ENCODE results near the gene ACP3. TPM values are rescaled to one million over a fixed set of nuclear protein-coding genes. Genes with fewer than 3 reads are reported as not detected.
"Not testable (repeated sequence)": the region's sequence is repeated elsewhere in the genome, so short reads cannot be mapped to it uniquely, and the experiment has no call there.

The ACP3 gene
- total RNA-seq, 3 donors from 2014 or later (not counting 1 experiment from before 2014, with no cell fraction given), result 0.75 to 2.1 (median 1.7) TPM

- no peaks in the 10 kb centered on the region for H3K36me3 ChIP-seq (ENCODE audit: control insufficient read depth, insufficient read depth, low read length)
- Mint-ChIP-seq H3K27me3 (ENCODE audit: low read depth in 2 of 2) (peaks cover 30 to 33% of the 10 kb centered on the region in 2 donors), H3K4me3 (no peak overlapping the region), H3K9me3 (no peaks in the 10 kb centered on the region), H3K36me3 (no peaks in the 10 kb centered on the region), H3K4me1 (no peaks in the 10 kb centered on the region), H3K27ac (no peak overlapping the region)
- no peaks in the 10 kb centered on the region for H3K4me1 ChIP-seq (ENCODE audit: control insufficient read depth, insufficient read depth, low read length)
- ATAC-seq (no peak), DNase-seq (no peak)
- intact Hi-C loops (cut with micrococcal nuclease), result no loop called here
- no peaks in the 10 kb centered on the region for H3K27me3 ChIP-seq (ENCODE audit: control insufficient read depth, insufficient read depth, low read length)
- WGBS (ENCODE audit: insufficient coverage), result 87% methylated on average over 2 of the region's 2 CpGs
- no peak for TF ChIP-seq CTCF (IDR thresholded peaks at IDR 0.05)
- H3K27ac ChIP-seq (ENCODE audit: low read length), result no peak overlapping the region
- H3K4me3 ChIP-seq (ENCODE audit: low read length), result no peak overlapping the region
- no peaks in the 10 kb centered on the region for H3K9me3 ChIP-seq (ENCODE audit: control insufficient read depth, insufficient read depth, low read length)
Measured at GRCh38 chr3:132362329-132362728, 45.1 kb downstream of the ACP3 start.

GRCh38 chr3:132368515-132368914, 51.3 kb downstream of the ACP3 start:
- H3K9me3 ChIP-seq (ENCODE audit: control insufficient read depth, insufficient read depth, low read length), result no peaks in the 10 kb centered on the region
- DNase-seq (no peak), ATAC-seq (no peak)
- no peaks in the 10 kb centered on the region for H3K27me3 ChIP-seq (ENCODE audit: control insufficient read depth, insufficient read depth, low read length)
- no peak for TF ChIP-seq CTCF (IDR thresholded peaks at IDR 0.05)
- H3K27ac ChIP-seq (ENCODE audit: low read length), result no peak overlapping the region
- no peak overlapping the region for H3K4me3 ChIP-seq (ENCODE audit: low read length)
- no peaks in the 10 kb centered on the region for H3K9me3 Mint-ChIP-seq
- H3K36me3 Mint-ChIP-seq, result no peaks in the 10 kb centered on the region
- no peaks in the 10 kb centered on the region for H3K4me1 Mint-ChIP-seq
- H3K27me3 Mint-ChIP-seq (ENCODE audit: low read depth in 2 of 2), result peaks cover 5 to 17% of the 10 kb centered on the region in 2 donors
- intact Hi-C loops (cut with micrococcal nuclease), result no loop called here
- 92% methylated on average over 2 of the region's 2 CpGs for WGBS (ENCODE audit: insufficient coverage)
- no peaks in the 10 kb centered on the region for H3K4me1 ChIP-seq (ENCODE audit: control insufficient read depth, insufficient read depth, low read length)
- H3K4me3 Mint-ChIP-seq, result no peak overlapping the region
- H3K27ac Mint-ChIP-seq, result no peak overlapping the region
- no peaks in the 10 kb centered on the region for H3K36me3 ChIP-seq (ENCODE audit: control insufficient read depth, insufficient read depth, low read length)

- Histone ChIP-seq H3K27ac (ENCODE audit: low read length) (no peak overlapping the region), H3K36me3 (ENCODE audit: control insufficient read depth, insufficient read depth, low read length) (no peaks in the 10 kb centered on the region), H3K4me3 (ENCODE audit: low read length) (no peak overlapping the region), H3K27me3 (ENCODE audit: control insufficient read depth, insufficient read depth, low read length) (no peaks in the 10 kb centered on the region), H3K9me3 (ENCODE audit: control insufficient read depth, insufficient read depth, low read length) (no peaks in the 10 kb centered on the region), H3K4me1 (ENCODE audit: control insufficient read depth, insufficient read depth, low read length) (no peaks in the 10 kb centered on the region)
- no peak overlapping the region for H3K4me3 Mint-ChIP-seq
- no peak overlapping the region for H3K27ac Mint-ChIP-seq
- no peaks in the 10 kb centered on the region for H3K4me1 Mint-ChIP-seq
- DNase-seq (no peak), ATAC-seq (no peak)
- H3K27me3 Mint-ChIP-seq (ENCODE audit: low read depth in 2 of 2), result peaks cover 5 to 17% of the 10 kb centered on the region in 2 donors
- no peak for TF ChIP-seq CTCF (IDR thresholded peaks at IDR 0.05)
- no peaks in the 10 kb centered on the region for H3K36me3 Mint-ChIP-seq
- intact Hi-C loops (cut with micrococcal nuclease), result no loop called here
- H3K9me3 Mint-ChIP-seq, result no peaks in the 10 kb centered on the region
Measured at GRCh38 chr3:132368962-132369361, 51.8 kb downstream of the ACP3 start.

- H3K4me3 Mint-ChIP-seq; H3K36me3 Mint-ChIP-seq; H3K27ac ChIP-seq (ENCODE audit: low read length); H3K36me3 ChIP-seq (ENCODE audit: control insufficient read depth, insufficient read depth, low read length); H3K4me1 ChIP-seq (ENCODE audit: control insufficient read depth, insufficient read depth, low read length); H3K9me3 Mint-ChIP-seq; H3K9me3 ChIP-seq (ENCODE audit: control insufficient read depth, insufficient read depth, low read length); DNase-seq; H3K4me1 Mint-ChIP-seq; H3K4me3 ChIP-seq (ENCODE audit: low read length); intact Hi-C loops (cut with micrococcal nuclease); ATAC-seq; H3K27me3 ChIP-seq (ENCODE audit: control insufficient read depth, insufficient read depth, low read length); H3K27ac Mint-ChIP-seq: not testable (repeated sequence)
- WGBS (ENCODE audit: insufficient coverage), result 93% methylated on average over 25 of the region's 25 CpGs
- H3K27me3 Mint-ChIP-seq (ENCODE audit: low read depth in 2 of 2), result peaks cover 14 to 16% of the 10 kb centered on the region in 2 donors
Measured at GRCh38 chr3:132376945-132377354, 59.7 kb downstream of the ACP3 start.
